Activated CD8-positive, alpha-beta T cell treated with anti-CD3 and anti-CD28 coated beads, Interleukin-2, amount 10 ng/mL, durations not matched to agents 7 days and 5 days (primary cell): Measurements from ENCODE around the gene DSG2. TPM values are rescaled to one million over a fixed set of nuclear protein-coding genes. Genes with fewer than 3 reads are reported as not detected.

Experiments
- ATAC-seq: fragments of 150-1000 bp; cut with Tn5 transposase; one replicate; pipeline ENCODE4 v1.10.0; 2021; ENCODE audit warnings: moderate library complexity
- CTCF ChIA-PET: fragments of 350-600 bp; sonication (Branson Sonifier 250); formaldehyde crosslinking; loops from one replicate; lab custom pipeline; 2021; ENCODE audit warnings: antibody characterized with exemption; lab: Charles Lee
- POLR2A ChIA-PET: fragments of 350-600 bp; sonication (Branson Sonifier 250); formaldehyde crosslinking; loops from one replicate; lab custom pipeline; 2021; ENCODE audit warnings: antibody characterized with exemption; lab: Charles Lee
- DNase-seq: peaks from one replicate; pipeline ENCODE4 v3.0.0-alpha.2; 2020
- H3K27ac Mint-ChIP-seq: one replicate; pipeline ENCODE4 v1.8.0; 2021; ENCODE audit warnings: mild to moderate bottlenecking, mixed read lengths
- H3K27me3 Mint-ChIP-seq: one replicate; pipeline ENCODE4 v1.8.0; 2021; ENCODE audit warnings: low read depth, mixed read lengths
- H3K36me3 Mint-ChIP-seq: one replicate; pipeline ENCODE4 v1.8.0; 2021; ENCODE audit warnings: low read depth, mixed read lengths
- H3K4me1 Mint-ChIP-seq: one replicate; pipeline ENCODE4 v1.8.0; 2021; ENCODE audit warnings: low read depth, mixed read lengths
- H3K4me3 Mint-ChIP-seq: one replicate; pipeline ENCODE4 v1.8.0; 2021; ENCODE audit warnings: mild to moderate bottlenecking, mixed read lengths
- H3K9me3 Mint-ChIP-seq: one replicate; pipeline ENCODE4 v1.8.0; 2022; ENCODE audit warnings: mixed read lengths; ENCODE audit not compliant: insufficient read depth
- total RNA-seq, 2 experiments: library from RNA; stranded (reverse); gene quantifications; one replicate each; pipeline ENCODE4 v1.2.3, GENCODE V29; 2021

DSG2 gene
- total RNA-seq, 2 experiments from 2014 or later = 0.18 to 0.32 TPM

- peaks cover 2% of the 10 kb centered on the region for H3K27me3 Mint-ChIP-seq
- POLR2A ChIA-PET = no interaction called here
- H3K4me1 Mint-ChIP-seq = no peaks in the 10 kb centered on the region
- DNase-seq (no peak), ATAC-seq (no peak)
- H3K36me3 Mint-ChIP-seq = no peaks in the 10 kb centered on the region
- H3K27ac Mint-ChIP-seq = no peak overlapping the region
- CTCF ChIA-PET = no interaction called here
- H3K4me3 Mint-ChIP-seq = no peak overlapping the region
- H3K9me3 Mint-ChIP-seq = no peaks in the 10 kb centered on the region
Observed at GRCh38 chr18:31598021-31598805, 100.2 kb downstream of the DSG2 start.

Other genes with a start within 250 kb of the DSG2 start
- not detected for gene DSG1, start 180.0 kb upstream of the DSG2 start, total RNA-seq
- not detected for gene DSG4, start 121.4 kb upstream of the DSG2 start, total RNA-seq
- gene DSG3, start 50.4 kb upstream of the DSG2 start, total RNA-seq = not detected
- not detected for gene TTR, start 93.7 kb downstream of the DSG2 start, total RNA-seq
- gene B4GALT6, start 186.4 kb downstream of the DSG2 start, total RNA-seq = 1 to 10 TPM; 1.0 to 1.3 TPM